ENCODE results near the gene GALNT18.

GRCh38 chr11:11253497-11253896 is 368.3 kb downstream of the GALNT18 start:
- no peak for TF ChIP-seq CTCF (conservative IDR thresholded peaks at IDR 0.05; ENCODE audit: low read depth, low read length)
- no peak for TF ChIP-seq POLR2A (IDR thresholded peaks at IDR 0.05; ENCODE audit: low read depth, low read length)
- TF ChIP-seq SMC3 (IDR thresholded peaks at IDR 0.05; ENCODE audit: low read depth, low read length) = no peak
- TF ChIP-seq MXI1 (IDR thresholded peaks at IDR 0.05; ENCODE audit: borderline replicate concordance, low read depth, low read length) = no peak

Measured in IMR-90 (cell line).